Body of pancreas (tissue), 4 donors: ENCODE data around the gene DEFB132.

Source experiments
- CTCF ChIP-seq, 7 experiments: fragments of 450-650 bp in 4 of 7; fragments of 200-600 bp in 3 of 7; sonication (generic) in 3 of 7; IDR thresholded peaks; one replicate each; pipeline ENCODE4 v1.5.1; 2016 to 2019; ENCODE audit warnings: antibody characterized with exemption in 7 of 7
- POLR2A ChIP-seq, 3 donors: fragments of 450-650 bp; IDR thresholded peaks; one replicate each; pipeline ENCODE4 v1.6.1; 2016; ENCODE audit warnings: antibody characterized with exemption in 3 of 3, mild to moderate bottlenecking in 2 of 3

- TF ChIP-seq POLR2A (IDR thresholded peaks at IDR 0.05) (no peak), CTCF (IDR thresholded peaks at IDR 0.05) (no peak)
These were observed 46.6 kb upstream of the DEFB132 start for GRCh38 chr20:210809-211502.
